ENCODE results near the gene IPO5.

DNA sequence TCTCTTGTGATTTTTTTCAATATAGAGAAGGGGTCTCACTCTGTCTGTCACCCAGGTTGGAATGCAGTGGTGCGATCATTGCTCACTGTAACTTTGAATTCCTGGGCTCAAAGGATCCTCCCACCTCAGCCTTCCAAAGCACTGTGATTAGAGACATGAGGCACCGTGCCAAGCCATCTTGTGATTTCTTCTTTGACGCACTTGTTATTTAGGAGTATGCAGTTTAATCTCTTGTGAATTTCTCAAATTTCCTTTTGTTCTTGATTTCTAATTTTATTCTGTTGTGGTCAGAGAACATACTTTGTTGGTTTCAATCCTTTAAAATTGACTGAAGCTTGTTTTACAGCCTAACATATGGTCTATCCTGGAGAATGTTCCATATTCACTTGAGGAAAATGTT, 14.5 kb downstream of the IPO5 start:
- no peak for TF ChIP-seq TEAD4 (IDR thresholded peaks at IDR 0.05; ENCODE audit: borderline replicate concordance, insufficient read depth)
- TF ChIP-seq, protein P1, sequence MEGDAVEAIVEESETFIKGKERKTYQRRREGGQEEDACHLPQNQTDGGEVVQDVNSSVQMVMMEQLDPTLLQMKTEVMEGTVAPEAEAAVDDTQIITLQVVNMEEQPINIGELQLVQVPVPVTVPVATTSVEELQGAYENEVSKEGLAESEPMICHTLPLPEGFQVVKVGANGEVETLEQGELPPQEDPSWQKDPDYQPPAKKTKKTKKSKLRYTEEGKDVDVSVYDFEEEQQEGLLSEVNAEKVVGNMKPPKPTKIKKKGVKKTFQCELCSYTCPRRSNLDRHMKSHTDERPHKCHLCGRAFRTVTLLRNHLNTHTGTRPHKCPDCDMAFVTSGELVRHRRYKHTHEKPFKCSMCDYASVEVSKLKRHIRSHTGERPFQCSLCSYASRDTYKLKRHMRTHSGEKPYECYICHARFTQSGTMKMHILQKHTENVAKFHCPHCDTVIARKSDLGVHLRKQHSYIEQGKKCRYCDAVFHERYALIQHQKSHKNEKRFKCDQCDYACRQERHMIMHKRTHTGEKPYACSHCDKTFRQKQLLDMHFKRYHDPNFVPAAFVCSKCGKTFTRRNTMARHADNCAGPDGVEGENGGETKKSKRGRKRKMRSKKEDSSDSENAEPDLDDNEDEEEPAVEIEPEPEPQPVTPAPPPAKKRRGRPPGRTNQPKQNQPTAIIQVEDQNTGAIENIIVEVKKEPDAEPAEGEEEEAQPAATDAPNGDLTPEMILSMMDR (IDR thresholded peaks at IDR 0.05) = no peak

All from SK-N-SH (cell line).